Choroid plexus epithelial cell (primary cell): ENCODE data around the gene RREB1.

Experiments used
- DNase-seq: peaks from one replicate; pipeline ENCODE4 v3.0.0-alpha.2; 2010; ENCODE audit warnings: low read depth
- H3K4me3 ChIP-seq: 2 replicates; pipeline ENCODE4 v1.5.1; 2011; ENCODE audit warnings: low read depth, mild to moderate bottlenecking, control low read depth, low read length, moderate library complexity
- TF ChIP-seq, protein P1 (sequence below): conservative IDR thresholded peaks from 2 replicates; pipeline ENCODE4 v1.5.1; 2011; ENCODE audit warnings: low read depth, mild to moderate bottlenecking, control low read depth, inconsistent platforms, low read length, moderate library complexity

The RREB1 gene

DNA sequence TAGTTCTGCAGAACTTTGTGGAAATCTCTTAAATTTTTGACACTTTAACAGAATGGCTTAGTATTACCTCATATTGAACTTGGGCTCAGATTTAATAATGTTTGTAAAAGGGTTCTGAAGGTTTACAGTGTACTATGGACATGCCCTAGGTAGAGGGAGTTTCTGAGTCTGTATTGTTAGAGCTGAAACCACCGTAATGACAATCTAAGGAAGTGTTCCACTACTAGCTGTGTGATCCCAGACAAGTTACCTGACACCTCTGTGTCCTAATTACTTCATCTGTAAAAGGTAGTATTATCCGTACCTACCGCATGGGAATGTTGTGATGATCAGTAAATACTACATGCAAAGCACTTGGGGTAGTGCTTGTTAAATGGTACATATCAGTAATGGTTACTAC is 86.9 kb downstream of the RREB1 start:
- TF ChIP-seq, protein P1, sequence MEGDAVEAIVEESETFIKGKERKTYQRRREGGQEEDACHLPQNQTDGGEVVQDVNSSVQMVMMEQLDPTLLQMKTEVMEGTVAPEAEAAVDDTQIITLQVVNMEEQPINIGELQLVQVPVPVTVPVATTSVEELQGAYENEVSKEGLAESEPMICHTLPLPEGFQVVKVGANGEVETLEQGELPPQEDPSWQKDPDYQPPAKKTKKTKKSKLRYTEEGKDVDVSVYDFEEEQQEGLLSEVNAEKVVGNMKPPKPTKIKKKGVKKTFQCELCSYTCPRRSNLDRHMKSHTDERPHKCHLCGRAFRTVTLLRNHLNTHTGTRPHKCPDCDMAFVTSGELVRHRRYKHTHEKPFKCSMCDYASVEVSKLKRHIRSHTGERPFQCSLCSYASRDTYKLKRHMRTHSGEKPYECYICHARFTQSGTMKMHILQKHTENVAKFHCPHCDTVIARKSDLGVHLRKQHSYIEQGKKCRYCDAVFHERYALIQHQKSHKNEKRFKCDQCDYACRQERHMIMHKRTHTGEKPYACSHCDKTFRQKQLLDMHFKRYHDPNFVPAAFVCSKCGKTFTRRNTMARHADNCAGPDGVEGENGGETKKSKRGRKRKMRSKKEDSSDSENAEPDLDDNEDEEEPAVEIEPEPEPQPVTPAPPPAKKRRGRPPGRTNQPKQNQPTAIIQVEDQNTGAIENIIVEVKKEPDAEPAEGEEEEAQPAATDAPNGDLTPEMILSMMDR: no peak
- H3K4me3 ChIP-seq: no peak overlapping the region

DNA sequence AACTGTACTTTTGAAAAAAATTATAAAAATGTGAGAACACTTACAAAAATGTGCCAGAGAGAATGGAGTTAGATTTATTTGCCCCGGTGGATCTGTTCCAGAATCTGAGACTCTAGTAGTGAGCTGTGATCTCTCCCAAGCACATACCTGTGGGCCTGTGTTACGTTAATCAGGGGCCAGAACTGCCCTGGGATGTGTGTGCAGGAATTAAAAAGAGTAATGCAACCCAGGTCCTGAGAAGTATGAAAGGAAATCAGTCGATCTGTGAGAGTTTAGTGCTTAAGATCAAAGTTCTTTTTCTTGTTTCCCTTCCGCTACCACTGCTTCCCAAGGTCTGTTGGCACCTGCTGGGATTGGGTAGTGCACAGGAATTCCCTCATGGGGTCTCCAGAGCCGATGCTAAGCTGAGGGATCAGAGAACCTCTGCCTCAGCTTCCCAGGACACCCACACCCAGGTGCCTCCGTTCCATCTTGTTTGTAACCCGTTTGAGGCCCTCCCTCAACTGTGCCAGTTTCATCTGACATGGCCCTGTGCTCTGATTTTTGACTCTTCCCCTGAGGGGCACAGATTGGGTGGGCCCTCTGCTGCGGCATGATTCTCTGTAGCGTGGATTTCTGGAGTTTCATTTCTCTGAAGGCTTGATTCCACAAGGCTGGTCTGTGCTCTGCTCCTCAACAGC is 87.7 kb downstream of the RREB1 start:
- no peak overlapping the region for H3K4me3 ChIP-seq
- TF ChIP-seq, protein P1: no peak
- no peak for DNase-seq

More for the DNA sequence above, 86.9 kb downstream of the RREB1 start:
- DNase-seq: no peak

DNA sequence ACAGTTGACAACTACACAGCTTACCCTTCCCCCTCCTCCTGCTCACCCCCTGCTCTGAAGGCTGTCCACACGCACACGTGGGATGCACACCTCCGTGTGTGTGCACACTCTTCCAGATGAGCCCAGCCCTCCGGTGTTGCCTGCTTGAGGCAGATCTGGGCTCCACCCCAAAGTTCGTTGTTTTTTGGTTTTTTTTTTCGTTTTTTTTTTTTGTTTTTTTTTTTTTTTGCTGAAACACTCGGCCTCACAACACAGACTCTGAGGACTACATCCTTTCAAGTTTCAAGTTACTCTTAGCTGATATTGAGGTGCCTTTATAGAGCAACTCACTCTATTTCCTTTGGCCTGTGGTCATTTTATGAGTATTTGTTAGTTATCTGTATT is 88.2 kb downstream of the RREB1 start:
- TF ChIP-seq, protein P1: no peak
- H3K4me3 ChIP-seq: no peak overlapping the region
- DNase-seq: peak; percentile 14

DNA sequence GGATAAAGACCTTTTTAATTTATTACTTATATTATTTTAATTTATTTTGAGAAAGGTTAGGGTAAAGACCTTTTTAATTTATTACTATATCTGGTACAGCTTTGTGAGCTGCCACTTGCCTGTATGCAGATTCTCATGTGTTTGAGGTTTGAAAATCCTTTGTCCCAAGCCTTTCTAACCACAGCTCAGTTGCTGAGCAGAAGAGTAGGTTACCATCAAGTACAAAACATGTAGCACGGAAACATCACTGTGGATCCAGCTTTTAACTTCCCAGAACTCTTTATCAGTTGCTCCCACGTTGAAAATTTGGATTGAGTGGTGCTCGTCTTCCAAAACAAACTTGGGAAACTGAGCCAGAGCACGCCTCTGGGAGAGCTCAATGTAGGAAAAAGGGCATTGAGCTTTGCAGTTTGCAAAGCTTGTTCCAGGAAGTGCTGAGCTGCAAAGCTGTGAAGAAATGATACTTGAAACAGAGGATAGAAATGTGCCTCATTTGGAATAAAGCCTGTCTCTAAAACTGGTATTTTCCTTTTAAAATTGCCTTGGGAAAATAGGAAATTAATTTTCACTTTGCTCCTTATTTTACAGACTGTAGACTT is 89.0 kb downstream of the RREB1 start:
- TF ChIP-seq, protein P1: no peak
- no peak for DNase-seq
- no peak overlapping the region for H3K4me3 ChIP-seq

DNA sequence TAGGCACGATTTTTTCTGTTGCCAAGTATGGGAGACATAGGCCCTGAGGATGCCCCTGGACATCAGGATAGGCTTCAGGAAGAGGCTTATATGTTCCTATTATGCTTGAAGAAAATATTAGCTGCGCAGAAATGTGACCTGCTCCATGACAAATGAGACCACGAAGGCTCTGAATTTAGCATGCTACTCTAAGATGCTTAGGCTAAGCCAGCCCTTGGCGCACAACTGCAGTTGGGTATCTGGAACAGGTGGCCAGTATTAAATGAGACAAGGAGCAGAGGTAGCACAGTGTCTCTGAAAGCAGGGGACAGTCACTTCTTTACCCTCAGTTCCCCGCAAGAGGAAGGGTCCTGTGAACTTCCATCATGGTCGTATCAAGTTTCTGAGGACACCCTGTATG is 90.0 kb downstream of the RREB1 start:
- no peak overlapping the region for H3K4me3 ChIP-seq
- DNase-seq: no peak
- TF ChIP-seq, protein P1: no peak

DNA sequence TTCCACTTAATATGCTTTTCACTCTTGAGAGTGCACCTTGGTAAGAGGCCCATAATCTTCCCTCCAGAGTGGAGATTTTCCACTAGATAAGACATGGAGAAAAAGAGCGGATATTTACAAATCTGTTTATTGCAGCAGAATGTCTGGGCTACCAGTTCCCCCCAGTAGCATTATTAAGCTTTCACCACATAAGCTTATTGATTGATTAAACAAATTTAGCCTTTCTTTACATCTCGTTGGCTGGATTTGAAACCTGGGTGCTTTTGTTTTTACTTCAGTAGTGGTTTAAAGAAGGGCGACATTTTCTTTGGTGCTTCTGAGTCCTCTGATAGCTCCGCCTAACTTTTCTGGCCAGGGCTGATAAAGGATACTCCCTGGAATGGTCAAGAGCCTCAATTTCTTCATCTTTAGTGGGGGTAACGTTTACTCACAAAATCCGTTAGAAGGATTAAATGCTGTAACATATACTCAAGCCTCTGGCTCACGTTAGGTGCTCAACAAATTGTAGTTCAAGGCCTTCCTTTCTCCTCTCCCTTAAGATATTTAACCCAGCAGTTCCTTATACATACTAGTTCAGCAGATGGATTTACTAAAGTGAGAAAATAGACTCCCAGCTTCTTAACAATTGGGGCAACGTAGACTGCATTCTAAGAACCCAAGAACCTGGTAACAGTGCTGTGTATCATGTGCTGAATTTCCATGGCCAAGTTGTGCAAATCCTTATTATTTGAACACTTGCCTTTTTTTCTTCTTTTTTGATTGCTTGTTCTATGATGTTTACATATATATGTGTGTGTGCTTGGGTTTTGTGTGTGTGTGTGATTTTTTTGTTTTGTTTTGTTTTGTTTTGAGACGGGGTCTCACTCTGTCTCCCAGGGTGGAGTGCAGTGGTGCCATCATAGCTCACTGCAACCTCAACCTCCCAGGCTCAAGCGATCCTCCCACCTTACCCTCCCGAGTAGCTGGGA is 91.4 kb downstream of the RREB1 start:
- H3K4me3 ChIP-seq: no peak overlapping the region
- DNase-seq: no peak
- TF ChIP-seq, protein P1: no peak
